Renal cortex interstitium (tissue), 11 donors: ENCODE results near the gene JMJD7. TPM values are rescaled to one million over a fixed set of nuclear protein-coding genes. Genes with fewer than 3 reads are reported as not detected.

ENCODE experiments used
- DNase-seq, 11 donors: peaks; one replicate each; pipeline ENCODE4 v3.0.0-alpha.2; 2013; ENCODE audit warnings: low read depth in 9 of 11, low spot score in 4 of 11; ENCODE audit errors: extremely low read depth in 1 of 11
- polyA plus RNA-seq, 3 donors: library from polyadenylated mRNA; unstranded; fragments of 120-200 nt; gene quantifications; one replicate each; pipeline ENCODE4 v1.2.1, GENCODE V29; 2013; ENCODE audit not compliant: insufficient read length in 3 of 3

JMJD7 gene
- polyA plus RNA-seq, 3 donors: 10.2 to 17.9 (median 10.5) TPM

GRCh38 chr15:41871175-41871905 lies 43.4 kb downstream of the JMJD7 start:
- DNase-seq: no peak

- no peak for DNase-seq
These were observed 44.4 kb downstream of the JMJD7 start for GRCh38 chr15:41872166-41872747.

- no peak for DNase-seq
These were observed 45.8 kb downstream of the JMJD7 start for GRCh38 chr15:41873711-41874110.

GRCh38 chr15:41874736-41875135 lies 46.8 kb downstream of the JMJD7 start:
- DNase-seq: no peak

- no peak for DNase-seq
These were observed 48.1 kb downstream of the JMJD7 start for GRCh38 chr15:41876007-41876406.

- no peak for DNase-seq
These were observed 48.8 kb downstream of the JMJD7 start for GRCh38 chr15:41876689-41877088.

- no peak for DNase-seq
These were observed 49.9 kb downstream of the JMJD7 start for GRCh38 chr15:41877631-41878354.

- DNase-seq: no peak
These were observed 50.4 kb downstream of the JMJD7 start for GRCh38 chr15:41878355-41878699.

GRCh38 chr15:41879321-41879845 lies 51.5 kb downstream of the JMJD7 start:
- no peak for DNase-seq

GRCh38 chr15:41880156-41880877 lies 52.4 kb downstream of the JMJD7 start:
- DNase-seq: no peak

GRCh38 chr15:41881086-41881485 lies 53.2 kb downstream of the JMJD7 start:
- no peak for DNase-seq

- no peak for DNase-seq
These were observed 53.6 kb downstream of the JMJD7 start for GRCh38 chr15:41881550-41881919.

- no peak for DNase-seq
These were observed 54.2 kb downstream of the JMJD7 start for GRCh38 chr15:41881920-41882688.

GRCh38 chr15:41882689-41883483 lies 55.0 kb downstream of the JMJD7 start:
- no peak for DNase-seq

GRCh38 chr15:41883484-41883825 lies 55.6 kb downstream of the JMJD7 start:
- no peak for DNase-seq

GRCh38 chr15:41884458-41884857 lies 56.6 kb downstream of the JMJD7 start:
- DNase-seq: no peak

GRCh38 chr15:41885321-41885720 lies 57.4 kb downstream of the JMJD7 start:
- no peak for DNase-seq

GRCh38 chr15:41885841-41886240 lies 57.9 kb downstream of the JMJD7 start:
- no peak for DNase-seq
